Hepatocyte (in vitro differentiated cells): ENCODE measurements around the gene CSNK1G3. TPM values are rescaled to one million over a fixed set of nuclear protein-coding genes. Genes with fewer than 3 reads are reported as not detected.

ENCODE experiments used
- DNase-seq: peaks from one replicate; pipeline ENCODE4 v3.0.0-alpha.2; 2016; ENCODE audit warnings: low spot score
- H2AFZ ChIP-seq: fragments of 200-600 bp; sonication (generic); 2 replicates; pipeline ENCODE4 v1.6.0; 2016; ENCODE audit warnings: antibody characterized with exemption, mild to moderate bottlenecking
- H3K27ac ChIP-seq: fragments of 200-600 bp; sonication (generic); 2 replicates; pipeline ENCODE4 v1.5.1; 2016; ENCODE audit warnings: mild to moderate bottlenecking
- H3K27me3 ChIP-seq: fragments of 200-600 bp; sonication (generic); 2 replicates; pipeline ENCODE4 v1.6.1; 2016
- H3K36me3 ChIP-seq: fragments of 200-600 bp; sonication (generic); replicated peaks from 2 replicates; pipeline ENCODE4 v1.5.1; 2016; ENCODE audit warnings: low read depth; ENCODE audit not compliant: insufficient read depth
- H3K4me1 ChIP-seq: fragments of 200-600 bp; sonication (generic); 2 replicates; pipeline ENCODE4 v1.5.1; 2016; ENCODE audit warnings: mild to moderate bottlenecking, moderate library complexity; ENCODE audit not compliant: insufficient read depth
- H3K4me2 ChIP-seq: fragments of 200-600 bp; sonication (generic); 2 replicates; pipeline ENCODE4 v1.6.0; 2016
- H3K4me3 ChIP-seq: fragments of 200-600 bp; sonication (generic); 2 replicates; pipeline ENCODE4 v1.5.1; 2016; ENCODE audit warnings: mild to moderate bottlenecking
- H3K79me2 ChIP-seq: fragments of 200-600 bp; sonication (generic); 2 replicates; pipeline ENCODE4 v1.6.0; 2017; ENCODE audit warnings: mild to moderate bottlenecking
- H3K9me2 ChIP-seq: fragments of 200-600 bp; sonication (generic); replicated peaks from 2 replicates; pipeline ENCODE4 v1.6.0; 2017; ENCODE audit warnings: mild to moderate bottlenecking; ENCODE audit not compliant: insufficient read depth
- H3K9me3 ChIP-seq: fragments of 200-600 bp; sonication (generic); 2 replicates; pipeline ENCODE4 v1.5.1; 2016; ENCODE audit warnings: low read depth, mild to moderate bottlenecking
- H4K20me1 ChIP-seq: fragments of 200-600 bp; sonication (generic); 2 replicates; pipeline ENCODE4 v1.6.0; 2016; ENCODE audit warnings: mild to moderate bottlenecking; ENCODE audit not compliant: insufficient read depth, poor library complexity, severe bottlenecking
- EZH2 ChIP-seq: fragments of 200-600 bp; sonication (generic); IDR thresholded peaks from 2 replicates; pipeline ENCODE4 v1.6.1; 2016; ENCODE audit warnings: antibody characterized with exemption, mild to moderate bottlenecking, borderline replicate concordance
- EZH2phosphoT487 ChIP-seq: fragments of 200-600 bp; sonication (generic); IDR thresholded peaks from one replicate; pipeline ENCODE4 v1.6.1; 2018; ENCODE audit warnings: antibody characterized with exemption, mild to moderate bottlenecking, low read depth, moderate library complexity; ENCODE audit not compliant: unreplicated experiment, severe bottlenecking
- WGBS: methylation state at CpG from one replicate; pipeline ENCODE4 v1.1.6; 2016; ENCODE audit warnings: low lambda C conversion rate; ENCODE audit errors: missing lambda C conversion rate; 5-methylcytosine and 5-hydroxymethylcytosine counted together
- polyA plus RNA-seq: library from polyadenylated mRNA; unstranded; fragments of >200 nt; fragmentation: Nextera tagmentation; extraction: Ambion mirVana; gene quantifications from 2 replicates; pipeline ENCODE4 v1.2.1, GENCODE V29; 2016
- total RNA-seq: library from RNA; depleted of rRNA; stranded (reverse); fragments of >200 nt; gene quantifications from 2 replicates; pipeline ENCODE4 v1.2.3, GENCODE V29; 2014
- TF ChIP-seq, protein P1 (sequence below): fragments of 200-600 bp; sonication (generic); IDR thresholded peaks from 2 replicates; pipeline ENCODE4 v1.5.1; 2016; ENCODE audit warnings: antibody characterized with exemption, mild to moderate bottlenecking; ENCODE audit not compliant: poor library complexity

CSNK1G3 gene
- total and polyA plus RNA-seq, 2 experiments from 2014 or later, result 20.8 to 59.3 TPM

DNA sequence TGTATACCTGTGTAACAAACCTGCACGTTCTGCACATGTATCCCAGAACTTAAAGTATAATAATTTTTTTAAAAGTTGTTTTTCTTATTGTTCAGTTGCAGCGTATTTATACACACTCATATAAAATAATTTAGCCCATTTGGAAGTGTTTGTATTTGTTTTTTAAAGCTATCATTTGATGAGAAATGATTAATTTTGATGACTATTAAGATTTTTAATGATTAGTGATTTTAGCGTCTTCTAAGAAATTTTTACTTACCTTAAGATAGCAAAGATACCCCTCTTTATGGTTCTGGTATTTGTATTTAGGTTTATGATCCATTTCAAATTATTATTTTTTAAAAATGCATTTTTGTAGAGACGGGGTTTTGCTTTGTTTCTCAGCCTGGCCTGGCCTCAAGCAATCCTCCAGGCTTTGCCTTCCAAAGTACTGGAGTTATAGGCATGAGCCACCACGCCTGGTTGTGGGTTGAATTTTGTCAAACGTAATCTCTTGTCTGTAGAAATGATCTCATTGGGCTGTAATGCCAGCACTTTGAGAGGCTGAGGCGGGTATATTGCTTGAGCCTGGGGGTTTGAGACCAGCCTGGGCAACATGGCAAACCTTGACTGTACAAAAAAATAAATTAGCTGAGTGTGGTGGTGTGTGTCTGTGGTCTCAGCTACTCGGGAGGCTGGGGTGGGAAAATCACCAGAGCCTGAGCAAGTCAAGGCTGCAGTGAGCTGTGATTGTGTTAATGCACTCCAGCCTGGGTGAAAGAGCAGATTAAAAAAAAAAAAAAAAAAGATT lies 26.9 kb downstream of the CSNK1G3 start:
- Histone ChIP-seq H3K4me3 (no peak overlapping the region), H3K4me2 (no peak overlapping the region), H3K27ac (no peak overlapping the region), H3K27me3 (no peaks in the 10 kb centered on the region), H3K79me2 (peaks cover 97% of the 10 kb centered on the region), H3K9me3 (no peaks in the 10 kb centered on the region), H3K36me3 (no peaks in the 10 kb centered on the region), H4K20me1 (no peaks in the 10 kb centered on the region), H3K4me1 (no peaks in the 10 kb centered on the region), H2AFZ (no peak overlapping the region), H3K9me2 (no peaks in the 10 kb centered on the region)
- 78% methylated on average over 8 of the region's 8 CpGs for WGBS
- no peak for DNase-seq
- TF ChIP-seq EZH2phosphoT487 (no peak), EZH2 (no peak)
- TF ChIP-seq, protein P1, sequence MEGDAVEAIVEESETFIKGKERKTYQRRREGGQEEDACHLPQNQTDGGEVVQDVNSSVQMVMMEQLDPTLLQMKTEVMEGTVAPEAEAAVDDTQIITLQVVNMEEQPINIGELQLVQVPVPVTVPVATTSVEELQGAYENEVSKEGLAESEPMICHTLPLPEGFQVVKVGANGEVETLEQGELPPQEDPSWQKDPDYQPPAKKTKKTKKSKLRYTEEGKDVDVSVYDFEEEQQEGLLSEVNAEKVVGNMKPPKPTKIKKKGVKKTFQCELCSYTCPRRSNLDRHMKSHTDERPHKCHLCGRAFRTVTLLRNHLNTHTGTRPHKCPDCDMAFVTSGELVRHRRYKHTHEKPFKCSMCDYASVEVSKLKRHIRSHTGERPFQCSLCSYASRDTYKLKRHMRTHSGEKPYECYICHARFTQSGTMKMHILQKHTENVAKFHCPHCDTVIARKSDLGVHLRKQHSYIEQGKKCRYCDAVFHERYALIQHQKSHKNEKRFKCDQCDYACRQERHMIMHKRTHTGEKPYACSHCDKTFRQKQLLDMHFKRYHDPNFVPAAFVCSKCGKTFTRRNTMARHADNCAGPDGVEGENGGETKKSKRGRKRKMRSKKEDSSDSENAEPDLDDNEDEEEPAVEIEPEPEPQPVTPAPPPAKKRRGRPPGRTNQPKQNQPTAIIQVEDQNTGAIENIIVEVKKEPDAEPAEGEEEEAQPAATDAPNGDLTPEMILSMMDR, result no peak

DNA sequence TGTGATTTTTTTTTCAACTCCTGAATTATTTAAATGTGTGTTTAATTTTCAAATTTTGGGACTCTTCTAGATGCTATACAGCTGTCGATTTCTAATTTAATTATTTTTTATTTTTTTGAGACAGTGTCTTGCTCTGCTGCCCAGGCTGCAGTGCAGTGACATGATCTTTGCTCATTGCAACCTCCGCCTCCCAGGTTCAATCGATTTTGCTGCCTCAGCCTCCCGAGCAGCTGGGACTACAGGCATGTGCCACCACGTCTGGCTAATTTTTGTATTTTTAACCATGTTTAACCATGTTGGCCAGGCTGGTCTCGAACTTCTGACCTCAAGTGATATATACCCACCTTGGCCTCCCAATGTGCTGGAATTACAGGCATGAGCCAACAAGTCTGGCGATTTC lies 28.6 kb downstream of the CSNK1G3 start:
- Histone ChIP-seq H3K36me3 (no peaks in the 10 kb centered on the region), H3K4me2 (no peak overlapping the region), H2AFZ (no peak overlapping the region), H3K79me2 (peaks cover 96% of the 10 kb centered on the region), H3K4me1 (no peaks in the 10 kb centered on the region), H3K27me3 (no peaks in the 10 kb centered on the region), H3K27ac (no peak overlapping the region), H4K20me1 (no peaks in the 10 kb centered on the region), H3K9me2 (no peaks in the 10 kb centered on the region), H3K9me3 (no peaks in the 10 kb centered on the region), H3K4me3 (no peak overlapping the region)
- DNase-seq, result no peak
- TF ChIP-seq EZH2phosphoT487 (no peak), EZH2 (no peak)
- TF ChIP-seq, protein P1, result no peak
- WGBS, result 95% methylated on average over 7 of the region's 7 CpGs

- H3K36me3 ChIP-seq, result no peaks in the 10 kb centered on the region
- H2AFZ ChIP-seq, result no peak overlapping the region
- TF ChIP-seq, protein P1, result no peak
- TF ChIP-seq EZH2 (no peak), EZH2phosphoT487 (no peak)
- no peaks in the 10 kb centered on the region for H3K27me3 ChIP-seq
- H3K79me2 ChIP-seq, result peaks cover 91% of the 10 kb centered on the region
- DNase-seq, result no peak
- H3K27ac ChIP-seq, result no peak overlapping the region
- no peaks in the 10 kb centered on the region for H3K9me2 ChIP-seq
- 97% methylated on average over 3 of the region's 3 CpGs for WGBS
- H3K4me3 ChIP-seq, result no peak overlapping the region
- no peaks in the 10 kb centered on the region for H3K4me1 ChIP-seq
- H3K4me2 ChIP-seq, result no peak overlapping the region
- no peaks in the 10 kb centered on the region for H3K9me3 ChIP-seq
- no peaks in the 10 kb centered on the region for H4K20me1 ChIP-seq
These were observed 31.5 kb downstream of the CSNK1G3 start for GRCh38 chr5:123543438-123543837.
